ENCODE measurements around the gene FBXO31.

FBXO31 gene

GRCh38 chr16:87363771-87364455, 19.7 kb downstream of the FBXO31 start:
- CTCF ChIA-PET = interaction anchor here (0.7 kb wide), 1 partner anchor 299 kb away, joined by 3 read pairs; no protein-coding TSS in a partner anchor
- POLR2A ChIA-PET = no interaction called here
- Histone ChIP-seq H3K9me3 (ENCODE audit: control insufficient read depth, insufficient read depth, low read depth, low read length) (no peaks in the 10 kb centered on the region), H3K36me3 (ENCODE audit: control insufficient read depth in 2 of 2, insufficient read depth in 1 of 2, low read length in 2 of 2) (peaks cover 0 to 35% of the 10 kb centered on the region in 2 experiments; a peak in 1 of 3 replicates), H3K4me1 (ENCODE audit: control insufficient read depth, insufficient read depth, low read length) (peaks cover 8% of the 10 kb centered on the region; the same call in 1 of the 2 replicates), H3K27ac (ENCODE audit: extremely low read depth, low read depth, low read length) (no peak overlapping the region), H3K4me3 (ENCODE audit: low read depth, low read length) (no peak overlapping the region)
- TF ChIP-seq HIC1 (tag by site-specific recombination; IDR thresholded peaks at IDR 0.05) (no peak), ZNF645 (tag by site-specific recombination; IDR thresholded peaks at IDR 0.05) (no peak), ZNF571 (tag by site-specific recombination; IDR thresholded peaks at IDR 0.05) (no peak), ZNF148 (tag by site-specific recombination; IDR thresholded peaks at IDR 0.05; ENCODE audit: borderline replicate concordance) (no peak), SALL2 (tag by site-specific recombination; IDR thresholded peaks at IDR 0.05; ENCODE audit: borderline replicate concordance) (no peak), ZBTB7A (tag by site-specific recombination; IDR thresholded peaks at IDR 0.05; ENCODE audit: low read depth) (no peak), ZNF248 (tag by site-specific recombination; IDR thresholded peaks at IDR 0.05) (no peak), ZNF830 (tag by site-specific recombination; IDR thresholded peaks at IDR 0.05; ENCODE audit: low read depth) (no peak), MEIS1 (CRISPR knock-in tag; IDR thresholded peaks at IDR 0.05; ENCODE audit: borderline replicate concordance) (no peak), ZSCAN30 (tag by site-specific recombination; IDR thresholded peaks at IDR 0.05) (no peak), ZNF311 (tag by site-specific recombination; IDR thresholded peaks at IDR 0.05; ENCODE audit: borderline replicate concordance) (no peak), ZNF114 (tag by site-specific recombination; IDR thresholded peaks at IDR 0.05) (no peak), PRDM1 (tag by site-specific recombination; IDR thresholded peaks at IDR 0.05) (no peak), ZNF433 (tag by site-specific recombination; IDR thresholded peaks at IDR 0.05; ENCODE audit: low read depth) (no peak), ZNF239 (tag by site-specific recombination; IDR thresholded peaks at IDR 0.05) (no peak), PRDM2 (tag by site-specific recombination; IDR thresholded peaks at IDR 0.05; ENCODE audit: borderline replicate concordance) (no peak), ZNF221 (tag by site-specific recombination; IDR thresholded peaks at IDR 0.05; ENCODE audit: borderline replicate concordance) (no peak), ZNF777 (tag by site-specific recombination; IDR thresholded peaks at IDR 0.05; ENCODE audit: borderline replicate concordance) (no peak), ZNF394 (tag by site-specific recombination; IDR thresholded peaks at IDR 0.05; ENCODE audit: borderline replicate concordance) (no peak), PRDM10 (tag by site-specific recombination; IDR thresholded peaks at IDR 0.05) (no peak)

Data from HEK293 (cell line).